NT2/D1 (cell line): ENCODE results near the gene CAPN13.

Source experiments
- DNase-seq: peaks from one replicate; pipeline ENCODE4 v3.0.0-alpha.2; 2011; ENCODE audit warnings: low read depth, low spot score
- H3K27me3 ChIP-seq: 2 replicates; pipeline ENCODE4 v1.6.0; 2011; ENCODE audit warnings: mild to moderate bottlenecking; ENCODE audit not compliant: insufficient read length, insufficient read depth
- H3K36me3 ChIP-seq: 2 replicates; pipeline ENCODE4 v1.6.1; 2011; ENCODE audit warnings: mild to moderate bottlenecking, low read length, mixed read lengths; ENCODE audit not compliant: insufficient read depth, insufficient read length
- H3K4me1 ChIP-seq: 2 replicates; pipeline ENCODE4 v1.5.1; 2011; ENCODE audit not compliant: insufficient read depth, insufficient read length
- H3K4me3 ChIP-seq: 2 replicates; pipeline ENCODE4 v1.5.1; 2011; ENCODE audit warnings: low read depth; ENCODE audit not compliant: insufficient read length
- H3K9ac ChIP-seq: 2 replicates; pipeline ENCODE4 v1.6.0; 2011; ENCODE audit warnings: low read depth; ENCODE audit not compliant: insufficient read length
- H3K9me3 ChIP-seq: 2 replicates; pipeline ENCODE4 v1.5.1; 2011; ENCODE audit warnings: mild to moderate bottlenecking, low read length; ENCODE audit not compliant: insufficient read depth
- SUZ12 ChIP-seq: IDR thresholded peaks from 2 replicates; pipeline ENCODE4 v1.6.1; 2011; ENCODE audit not compliant: insufficient read length, insufficient read depth; ENCODE audit errors: extremely low read depth
- YY1 ChIP-seq: IDR thresholded peaks from 2 replicates; pipeline ENCODE4 v1.6.1; 2011; ENCODE audit not compliant: insufficient read length, insufficient read depth
- ZNF274 ChIP-seq: IDR thresholded peaks from 2 replicates; pipeline ENCODE4 v1.6.1; 2011; ENCODE audit warnings: mild to moderate bottlenecking, low read depth, low read length

The CAPN13 gene

DNA sequence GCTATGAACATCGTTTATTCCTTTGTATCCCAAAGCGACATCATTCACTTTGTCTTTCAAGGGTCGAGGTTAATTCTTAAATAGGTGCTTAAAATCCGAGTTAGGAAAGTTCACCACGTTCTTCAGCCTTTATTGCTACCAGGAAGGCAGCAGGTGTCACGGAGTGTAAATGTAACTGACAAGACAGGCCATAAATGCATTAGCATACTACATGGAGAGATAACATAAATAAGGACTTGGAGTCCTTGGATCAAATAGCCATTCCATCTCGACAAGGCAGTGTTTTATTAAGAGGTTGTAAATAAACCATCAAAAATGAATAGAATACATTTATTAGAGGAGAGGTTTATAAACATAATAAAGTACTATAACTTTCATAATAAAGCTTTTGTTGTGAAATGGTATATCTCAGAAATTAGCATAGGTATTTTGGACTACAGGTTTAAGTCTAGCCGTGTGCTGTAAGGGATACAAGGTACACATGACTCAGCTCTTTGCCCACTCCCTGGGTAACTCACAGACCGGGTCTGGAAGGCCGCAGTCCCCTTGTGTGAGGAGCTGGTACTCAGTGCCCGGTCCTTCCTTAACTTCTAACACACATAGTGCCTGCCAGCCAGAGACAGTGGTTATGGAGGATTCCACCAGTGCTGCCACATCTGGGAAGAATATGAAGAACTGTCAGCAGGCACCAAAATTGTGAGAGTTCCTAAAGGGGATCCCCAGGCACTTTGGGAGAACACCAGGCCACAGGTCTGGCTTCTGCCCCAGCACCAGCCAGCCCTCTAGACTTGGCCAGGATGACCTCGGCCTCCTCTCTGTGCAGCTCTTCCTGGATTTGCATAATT lies 29.4 kb downstream of the CAPN13 start:
- DNase-seq = no peak
- H3K4me3 ChIP-seq = no peak overlapping the region
- H3K9ac ChIP-seq = no peak overlapping the region
- no peaks in the 10 kb centered on the region for H3K4me1 ChIP-seq
- H3K9me3 ChIP-seq = no peaks in the 10 kb centered on the region
- no peak for TF ChIP-seq ZNF274
- TF ChIP-seq SUZ12 = no peak
- TF ChIP-seq YY1 = no peak
- H3K27me3 ChIP-seq = no peaks in the 10 kb centered on the region
- no peaks in the 10 kb centered on the region for H3K36me3 ChIP-seq

DNA sequence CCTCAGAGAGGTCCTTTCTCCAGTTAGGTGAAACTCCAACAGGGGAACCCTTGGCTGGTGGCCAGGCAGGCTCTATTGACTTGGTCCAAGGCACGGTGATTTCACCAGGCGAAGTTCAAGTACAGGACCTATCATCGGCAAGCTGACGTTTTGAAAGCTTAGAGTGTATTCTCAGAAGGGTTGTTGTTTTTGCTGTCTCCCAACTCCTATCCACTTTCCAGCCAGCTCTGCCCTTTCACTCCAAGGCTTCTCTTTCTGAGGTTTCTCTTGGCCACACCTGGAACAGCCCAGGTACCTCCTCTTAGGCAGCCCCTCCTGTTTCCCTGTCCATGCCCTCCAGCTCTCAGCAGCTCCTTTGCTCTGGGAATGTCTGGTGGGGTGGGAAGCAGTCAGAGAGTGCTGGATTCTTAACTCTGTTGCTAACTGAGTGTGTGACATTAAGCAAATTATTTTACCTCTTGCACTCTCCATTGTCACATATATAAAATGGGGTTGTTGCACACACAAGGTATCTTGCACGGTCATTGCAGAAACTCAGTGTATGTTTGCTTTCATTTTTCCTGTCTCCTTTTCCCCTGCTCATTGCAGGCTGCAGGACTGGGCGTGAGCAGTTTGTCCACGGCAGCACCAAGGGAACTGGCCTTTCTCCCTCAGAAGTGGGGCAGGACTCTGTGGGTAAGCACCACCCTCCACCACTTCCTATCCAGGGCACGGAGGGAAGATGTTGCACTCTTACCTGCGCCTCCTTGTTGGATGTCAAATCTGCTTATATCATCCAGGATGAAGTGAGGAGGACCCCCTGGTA lies 30.2 kb downstream of the CAPN13 start:
- Histone ChIP-seq H3K4me3 (no peak overlapping the region), H3K4me1 (no peaks in the 10 kb centered on the region), H3K9me3 (no peaks in the 10 kb centered on the region), H3K9ac (no peak overlapping the region), H3K27me3 (no peaks in the 10 kb centered on the region), H3K36me3 (no peaks in the 10 kb centered on the region)
- DNase-seq = no peak
- TF ChIP-seq SUZ12 (no peak), YY1 (no peak), ZNF274 (no peak)

DNA sequence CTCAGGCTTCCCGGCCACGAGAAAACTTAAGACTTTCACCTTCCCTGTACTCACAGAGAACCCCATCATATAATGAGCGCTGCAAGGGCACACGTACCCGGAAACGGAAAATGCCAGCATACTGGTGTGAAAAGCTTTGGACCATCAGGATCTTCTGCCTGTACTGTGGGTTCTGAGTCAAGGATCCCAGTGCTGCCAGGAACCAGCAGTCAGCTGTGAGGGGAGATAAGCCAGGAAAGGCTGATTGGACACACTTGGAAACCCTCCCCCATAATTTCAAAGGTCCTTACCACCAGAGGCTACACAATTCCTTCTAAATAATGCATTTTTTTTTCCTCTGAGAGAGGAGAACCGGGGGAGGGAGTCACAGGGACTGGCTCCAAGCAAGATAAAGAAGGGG lies 31.4 kb downstream of the CAPN13 start:
- Histone ChIP-seq H3K9ac (no peak overlapping the region), H3K36me3 (no peaks in the 10 kb centered on the region), H3K4me3 (no peak overlapping the region), H3K4me1 (no peaks in the 10 kb centered on the region), H3K27me3 (no peaks in the 10 kb centered on the region), H3K9me3 (no peaks in the 10 kb centered on the region)
- TF ChIP-seq SUZ12 (no peak), ZNF274 (no peak), YY1 (no peak)
- DNase-seq = no peak

DNA sequence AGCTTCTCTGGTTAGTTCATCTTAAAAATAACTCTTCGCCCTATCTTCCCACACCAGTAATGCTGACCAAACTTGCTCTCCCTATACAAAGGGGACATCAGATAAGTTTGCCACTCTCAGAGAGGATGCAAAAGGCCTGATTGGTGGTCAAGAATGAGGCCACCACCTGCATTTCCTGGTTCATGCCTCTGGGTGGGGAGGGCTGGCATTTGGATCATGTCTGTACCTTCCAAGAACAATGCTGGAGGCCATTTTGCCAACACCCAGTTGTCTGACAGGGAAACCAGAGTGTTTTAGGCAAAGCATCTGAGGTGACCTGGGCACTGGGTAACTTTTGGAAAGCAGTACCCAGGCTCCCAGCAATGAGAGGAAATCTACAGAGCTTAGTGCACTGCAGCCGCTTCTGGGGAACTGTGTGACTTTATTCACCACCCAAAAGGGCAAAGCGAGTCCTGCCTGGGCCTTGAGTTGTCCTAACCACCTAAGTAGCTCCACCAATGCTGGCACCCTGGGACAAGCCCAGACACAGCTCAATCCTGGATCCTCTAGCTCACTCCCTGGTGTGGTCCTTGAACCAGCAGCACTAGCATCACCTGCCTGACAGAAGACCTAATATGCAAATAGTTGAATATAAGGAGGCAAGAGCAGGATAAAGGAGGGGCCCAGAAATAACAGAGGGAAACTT lies 35.1 kb downstream of the CAPN13 start:
- Histone ChIP-seq H3K4me3 (no peak overlapping the region), H3K36me3 (no peaks in the 10 kb centered on the region), H3K9me3 (no peaks in the 10 kb centered on the region), H3K4me1 (no peaks in the 10 kb centered on the region), H3K27me3 (no peaks in the 10 kb centered on the region), H3K9ac (no peak overlapping the region)
- no peak for DNase-seq
- TF ChIP-seq ZNF274 = no peak
- TF ChIP-seq SUZ12 = no peak
- TF ChIP-seq YY1 = no peak

DNA sequence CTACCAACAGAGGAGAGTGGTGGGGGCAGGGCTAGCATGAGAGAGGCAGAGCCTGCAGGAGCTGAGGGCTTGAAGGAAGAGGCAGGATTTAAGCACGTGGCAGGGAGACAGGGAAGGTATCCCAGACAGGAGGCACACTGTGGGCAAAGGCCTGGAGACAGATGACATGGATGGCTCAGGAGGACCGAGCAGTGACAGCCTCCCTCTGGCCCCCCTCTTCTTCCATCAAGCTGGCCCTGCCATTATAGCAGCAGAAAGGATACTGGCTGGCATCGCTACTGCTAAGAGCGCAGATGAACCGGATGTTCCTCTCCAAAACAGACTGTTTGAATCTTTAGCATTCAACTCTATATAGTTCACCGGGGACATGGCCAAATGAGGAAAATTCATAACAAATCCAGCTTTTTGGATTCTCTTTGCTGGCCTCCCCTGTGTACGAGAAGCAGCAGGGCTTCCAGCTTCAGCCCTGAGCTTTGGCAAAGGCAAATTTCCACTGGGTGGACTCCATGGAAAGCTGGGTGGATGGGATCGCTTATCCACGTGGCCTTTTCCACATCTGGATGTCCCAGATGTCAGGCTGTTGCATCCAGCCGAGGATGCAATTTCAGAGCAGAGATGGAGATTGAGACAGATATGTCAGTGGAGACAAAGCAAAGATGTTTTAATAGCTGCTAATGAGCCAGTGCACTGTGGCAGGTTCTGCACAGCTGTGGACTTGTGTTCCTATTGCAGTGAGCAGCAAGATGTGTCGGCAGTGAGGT lies 36.2 kb downstream of the CAPN13 start:
- Histone ChIP-seq H3K36me3 (no peaks in the 10 kb centered on the region), H3K4me1 (no peaks in the 10 kb centered on the region), H3K27me3 (no peaks in the 10 kb centered on the region), H3K4me3 (no peak overlapping the region), H3K9ac (no peak overlapping the region), H3K9me3 (no peaks in the 10 kb centered on the region)
- no peak for TF ChIP-seq YY1
- DNase-seq = no peak

DNA sequence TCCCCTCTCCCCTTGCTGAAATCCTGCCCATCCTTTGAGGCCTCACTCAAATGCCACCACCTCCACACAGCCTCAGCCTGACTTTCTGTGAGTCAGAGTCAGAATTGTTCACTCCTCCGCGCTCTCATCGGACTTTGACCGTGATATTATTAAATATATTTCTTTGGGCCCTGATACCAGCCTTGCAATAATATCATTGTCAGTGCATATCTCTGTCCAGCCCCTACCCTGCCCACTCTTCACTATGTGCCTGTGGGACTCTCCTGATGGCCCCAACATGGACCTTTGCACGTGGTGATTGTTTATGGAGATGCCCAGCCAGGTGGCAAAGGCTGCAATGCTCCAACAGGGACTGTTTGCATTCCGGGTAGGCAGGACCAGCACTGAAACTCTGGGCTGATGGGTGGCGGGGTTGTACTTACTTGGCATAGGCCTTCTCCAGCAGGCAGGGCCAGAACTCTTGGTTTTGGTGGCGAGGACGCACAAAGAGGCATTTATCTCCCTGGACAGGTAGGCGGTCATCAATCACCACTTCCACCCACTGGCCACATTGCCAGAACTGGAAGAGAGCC lies 37.3 kb downstream of the CAPN13 start:
- H3K9me3 ChIP-seq = no peaks in the 10 kb centered on the region
- peaks cover 2% of the 10 kb centered on the region for H3K4me1 ChIP-seq

More for the DNA sequence above, 37.3 kb downstream of the CAPN13 start:
- H3K4me3 ChIP-seq = no peak overlapping the region
- no peak for DNase-seq
- H3K27me3 ChIP-seq = no peaks in the 10 kb centered on the region
- TF ChIP-seq YY1 (no peak), ZNF274 (no peak), SUZ12 (no peak)
- no peaks in the 10 kb centered on the region for H3K36me3 ChIP-seq
- H3K9ac ChIP-seq = no peak overlapping the region
